GM12892 (cell line): ENCODE results near the gene TMEM132A.

ENCODE experiments used
- POLR2A ChIP-seq: IDR thresholded peaks from 2 replicates; pipeline ENCODE4 v1.6.1; 2011; ENCODE audit warnings: low read depth, low read length, control low read depth
- POLR2AphosphoS5 ChIP-seq: IDR thresholded peaks from 2 replicates; pipeline ENCODE4 v1.6.1; 2011; ENCODE audit warnings: low read depth, low read length, control low read depth
- TAF1 ChIP-seq: IDR thresholded peaks from 2 replicates; pipeline ENCODE4 v1.6.1; 2011; ENCODE audit warnings: low read depth, mild to moderate bottlenecking, control low read depth, low read length, borderline replicate concordance

GRCh38 chr11:60977836-60978235 lies 53.6 kb downstream of the TMEM132A start:
- TF ChIP-seq POLR2A (no peak), TAF1 (no peak), POLR2AphosphoS5 (no peak)
